ENCODE measurements around the gene UAP1L1. TPM values are rescaled to one million over a fixed set of nuclear protein-coding genes. Genes with fewer than 3 reads are reported as not detected.

The UAP1L1 gene
- total and polyA plus RNA-seq, 2 of the 8 experiments (the other 6 are each of a cell fraction or from before 2014, with no cell fraction given), result 2.0 to 5.4 TPM

Small RNA genes lying within 50 kb of the gene (small RNA-seq; reads per million reads assigned to genes)
- not detected for gene RF00153 (ENCODE audit: insufficient read depth)

Other genes with a start within 250 kb of the UAP1L1 start
Only the 30 nearest of the 36 such genes appear.
- gene TRAF2, start 191.0 kb upstream of the UAP1L1 start, total RNA-seq (2021; fragmentation: NEBNext Ultra II Directional; extraction: Animal tissue kit (Norgen Biotek cat#: 25700)), result 50.2 and 50.5 TPM in 2 replicates
- gene TRAF2, start 191.0 kb upstream of the UAP1L1 start, polyA plus RNA-seq (2011; rRNA removed), result 26.9 and 39.3 TPM in 2 replicates
- 49.0 and 49.5 TPM in 2 replicates for gene FBXW5, start 132.8 kb upstream of the UAP1L1 start, total RNA-seq (2021; fragmentation: NEBNext Ultra II Directional; extraction: Animal tissue kit (Norgen Biotek cat#: 25700))
- 71.0 and 93.6 TPM in 2 replicates for gene FBXW5, start 132.8 kb upstream of the UAP1L1 start, polyA plus RNA-seq (2011; rRNA removed)
- gene C8G, start 132.3 kb upstream of the UAP1L1 start, total RNA-seq (2021; fragmentation: NEBNext Ultra II Directional; extraction: Animal tissue kit (Norgen Biotek cat#: 25700)), result 0.80 TPM in 1 of 2 replicates, not detected in the other
- gene C8G, start 132.3 kb upstream of the UAP1L1 start, polyA plus RNA-seq (2011; rRNA removed), result 0.62 and 1.8 TPM in 2 replicates
- 1.5 and 1.7 TPM in 2 replicates for gene LCN12, start 125.2 kb upstream of the UAP1L1 start, total RNA-seq (2021; fragmentation: NEBNext Ultra II Directional; extraction: Animal tissue kit (Norgen Biotek cat#: 25700))
- 1.1 and 2.1 TPM in 2 replicates for gene LCN12, start 125.2 kb upstream of the UAP1L1 start, polyA plus RNA-seq (2011; rRNA removed)
- 2.2 and 2.3 TPM in 2 replicates for gene PTGDS, start 100.0 kb upstream of the UAP1L1 start, total RNA-seq (2021; fragmentation: NEBNext Ultra II Directional; extraction: Animal tissue kit (Norgen Biotek cat#: 25700))
- 1.7 and 2.5 TPM in 2 replicates for gene PTGDS, start 100.0 kb upstream of the UAP1L1 start, polyA plus RNA-seq (2011; rRNA removed)
- gene LCNL1, start 94.5 kb upstream of the UAP1L1 start, total RNA-seq (2021; fragmentation: NEBNext Ultra II Directional; extraction: Animal tissue kit (Norgen Biotek cat#: 25700)), result 0.15 TPM in 1 of 2 replicates, not detected in the other
- 0.11 and 0.35 TPM in 2 replicates for gene LCNL1, start 94.5 kb upstream of the UAP1L1 start, polyA plus RNA-seq (2011; rRNA removed)
- 40.8 and 43.4 TPM in 2 replicates for gene PAXX, start 85.1 kb upstream of the UAP1L1 start, total RNA-seq (2021; fragmentation: NEBNext Ultra II Directional; extraction: Animal tissue kit (Norgen Biotek cat#: 25700))
- gene PAXX, start 85.1 kb upstream of the UAP1L1 start, polyA plus RNA-seq (2011; rRNA removed), result 45.9 and 56.8 TPM in 2 replicates
- gene CLIC3, start 80.9 kb upstream of the UAP1L1 start, total RNA-seq (2021; fragmentation: NEBNext Ultra II Directional; extraction: Animal tissue kit (Norgen Biotek cat#: 25700)), result not detected in 2 replicates
- gene CLIC3, start 80.9 kb upstream of the UAP1L1 start, polyA plus RNA-seq (2011; rRNA removed), result 0.12 and 0.33 TPM in 2 replicates
- 12.5 and 15.2 TPM in 2 replicates for gene ABCA2, start 49.3 kb upstream of the UAP1L1 start, total RNA-seq (2021; fragmentation: NEBNext Ultra II Directional; extraction: Animal tissue kit (Norgen Biotek cat#: 25700))
- gene ABCA2, start 49.3 kb upstream of the UAP1L1 start, polyA plus RNA-seq (2011; rRNA removed), result 14.3 and 21.9 TPM in 2 replicates
- gene FUT7, start 45.4 kb upstream of the UAP1L1 start, total RNA-seq (2021; fragmentation: NEBNext Ultra II Directional; extraction: Animal tissue kit (Norgen Biotek cat#: 25700)), result not detected in 2 replicates
- gene FUT7, start 45.4 kb upstream of the UAP1L1 start, polyA plus RNA-seq (2011; rRNA removed), result not detected in 2 replicates
- 41.9 and 44.1 TPM in 2 replicates for gene NPDC1, start 31.3 kb upstream of the UAP1L1 start, total RNA-seq (2021; fragmentation: NEBNext Ultra II Directional; extraction: Animal tissue kit (Norgen Biotek cat#: 25700))
- gene NPDC1, start 31.3 kb upstream of the UAP1L1 start, polyA plus RNA-seq (2011; rRNA removed), result 26.2 and 43.6 TPM in 2 replicates
- 3.2 and 3.8 TPM in 2 replicates for gene ENTPD2, start 23.5 kb upstream of the UAP1L1 start, total RNA-seq (2021; fragmentation: NEBNext Ultra II Directional; extraction: Animal tissue kit (Norgen Biotek cat#: 25700))
- gene ENTPD2, start 23.5 kb upstream of the UAP1L1 start, polyA plus RNA-seq (2011; rRNA removed), result 0.65 and 1.9 TPM in 2 replicates
- gene SAPCD2, start 7.0 kb upstream of the UAP1L1 start, total RNA-seq (2021; fragmentation: NEBNext Ultra II Directional; extraction: Animal tissue kit (Norgen Biotek cat#: 25700)), result 30.3 and 32.1 TPM in 2 replicates
- 12.7 and 17.3 TPM in 2 replicates for gene SAPCD2, start 7.0 kb upstream of the UAP1L1 start, polyA plus RNA-seq (2011; rRNA removed)
- 35.1 and 36.3 TPM in 2 replicates for gene MAN1B1, start 9.5 kb downstream of the UAP1L1 start, total RNA-seq (2021; fragmentation: NEBNext Ultra II Directional; extraction: Animal tissue kit (Norgen Biotek cat#: 25700))
- gene MAN1B1, start 9.5 kb downstream of the UAP1L1 start, polyA plus RNA-seq (2011; rRNA removed), result 33.7 and 36.5 TPM in 2 replicates
- gene DPP7, start 37.2 kb downstream of the UAP1L1 start, total RNA-seq (2021; fragmentation: NEBNext Ultra II Directional; extraction: Animal tissue kit (Norgen Biotek cat#: 25700)), result 21.2 and 21.5 TPM in 2 replicates
- gene DPP7, start 37.2 kb downstream of the UAP1L1 start, polyA plus RNA-seq (2011; rRNA removed), result 26.8 and 34.7 TPM in 2 replicates
- 2.1 TPM in 2 replicates for gene GRIN1, start 61.6 kb downstream of the UAP1L1 start, total RNA-seq (2021; fragmentation: NEBNext Ultra II Directional; extraction: Animal tissue kit (Norgen Biotek cat#: 25700))
- 0.48 and 1.3 TPM in 2 replicates for gene GRIN1, start 61.6 kb downstream of the UAP1L1 start, polyA plus RNA-seq (2011; rRNA removed)
- gene LRRC26, start 92.5 kb downstream of the UAP1L1 start, total RNA-seq (2021; fragmentation: NEBNext Ultra II Directional; extraction: Animal tissue kit (Norgen Biotek cat#: 25700)), result 0.34 and 0.36 TPM in 2 replicates
- gene LRRC26, start 92.5 kb downstream of the UAP1L1 start, polyA plus RNA-seq (2011; rRNA removed), result 0.85 and 1.0 TPM in 2 replicates
- gene TMEM210, start 94.5 kb downstream of the UAP1L1 start, total RNA-seq (2021; fragmentation: NEBNext Ultra II Directional; extraction: Animal tissue kit (Norgen Biotek cat#: 25700)), result not detected in 2 replicates
- gene TMEM210, start 94.5 kb downstream of the UAP1L1 start, polyA plus RNA-seq (2011; rRNA removed), result not detected in 2 replicates
- 37.7 and 41.9 TPM in 2 replicates for gene ANAPC2, start 111.0 kb downstream of the UAP1L1 start, total RNA-seq (2021; fragmentation: NEBNext Ultra II Directional; extraction: Animal tissue kit (Norgen Biotek cat#: 25700))
- 30.2 and 44.3 TPM in 2 replicates for gene ANAPC2, start 111.0 kb downstream of the UAP1L1 start, polyA plus RNA-seq (2011; rRNA removed)
- gene SSNA1, start 111.2 kb downstream of the UAP1L1 start, total RNA-seq (2021; fragmentation: NEBNext Ultra II Directional; extraction: Animal tissue kit (Norgen Biotek cat#: 25700)), result 87.3 and 91.3 TPM in 2 replicates
- 157 and 182 TPM in 2 replicates for gene SSNA1, start 111.2 kb downstream of the UAP1L1 start, polyA plus RNA-seq (2011; rRNA removed)
- gene TPRN, start 123.2 kb downstream of the UAP1L1 start, total RNA-seq (2021; fragmentation: NEBNext Ultra II Directional; extraction: Animal tissue kit (Norgen Biotek cat#: 25700)), result 23.2 and 27.2 TPM in 2 replicates
- 9.7 and 14.9 TPM in 2 replicates for gene TPRN, start 123.2 kb downstream of the UAP1L1 start, polyA plus RNA-seq (2011; rRNA removed)
- gene TMEM203, start 128.1 kb downstream of the UAP1L1 start, total RNA-seq (2021; fragmentation: NEBNext Ultra II Directional; extraction: Animal tissue kit (Norgen Biotek cat#: 25700)), result 44.1 and 44.2 TPM in 2 replicates
- 57.1 and 67.1 TPM in 2 replicates for gene TMEM203, start 128.1 kb downstream of the UAP1L1 start, polyA plus RNA-seq (2011; rRNA removed)
- gene NDOR1, start 128.2 kb downstream of the UAP1L1 start, total RNA-seq (2021; fragmentation: NEBNext Ultra II Directional; extraction: Animal tissue kit (Norgen Biotek cat#: 25700)), result 32.3 and 33.2 TPM in 2 replicates
- gene NDOR1, start 128.2 kb downstream of the UAP1L1 start, polyA plus RNA-seq (2011; rRNA removed), result 25.7 and 42.4 TPM in 2 replicates
- 7.7 and 8.9 TPM in 2 replicates for gene RNF208, start 144.7 kb downstream of the UAP1L1 start, total RNA-seq (2021; fragmentation: NEBNext Ultra II Directional; extraction: Animal tissue kit (Norgen Biotek cat#: 25700))
- gene RNF208, start 144.7 kb downstream of the UAP1L1 start, polyA plus RNA-seq (2011; rRNA removed), result 2.7 and 4.8 TPM in 2 replicates
- 1.0 and 1.6 TPM in 2 replicates for gene CYSRT1, start 147.7 kb downstream of the UAP1L1 start, total RNA-seq (2021; fragmentation: NEBNext Ultra II Directional; extraction: Animal tissue kit (Norgen Biotek cat#: 25700))
- gene CYSRT1, start 147.7 kb downstream of the UAP1L1 start, polyA plus RNA-seq (2011; rRNA removed), result 6.5 and 7.6 TPM in 2 replicates
- gene RNF224, start 150.0 kb downstream of the UAP1L1 start, total RNA-seq (2021; fragmentation: NEBNext Ultra II Directional; extraction: Animal tissue kit (Norgen Biotek cat#: 25700)), result 0.17 TPM in 1 of 2 replicates, not detected in the other
- gene RNF224, start 150.0 kb downstream of the UAP1L1 start, polyA plus RNA-seq (2011; rRNA removed), result 0.24 and 0.25 TPM in 2 replicates
- not detected in 2 replicates for gene SLC34A3, start 153.4 kb downstream of the UAP1L1 start, total RNA-seq (2021; fragmentation: NEBNext Ultra II Directional; extraction: Animal tissue kit (Norgen Biotek cat#: 25700))
- 0.06 and 0.08 TPM in 2 replicates for gene SLC34A3, start 153.4 kb downstream of the UAP1L1 start, polyA plus RNA-seq (2011; rRNA removed)
- 307 and 311 TPM in 2 replicates for gene TUBB4B, start 163.8 kb downstream of the UAP1L1 start, total RNA-seq (2021; fragmentation: NEBNext Ultra II Directional; extraction: Animal tissue kit (Norgen Biotek cat#: 25700))
- 280 and 342 TPM in 2 replicates for gene TUBB4B, start 163.8 kb downstream of the UAP1L1 start, polyA plus RNA-seq (2011; rRNA removed)
- not detected in 2 replicates for gene STPG3, start 173.8 kb downstream of the UAP1L1 start, total RNA-seq (2021; fragmentation: NEBNext Ultra II Directional; extraction: Animal tissue kit (Norgen Biotek cat#: 25700))
- gene STPG3, start 173.8 kb downstream of the UAP1L1 start, polyA plus RNA-seq (2011; rRNA removed), result 0.14 TPM in 1 of 2 replicates, not detected in the other
- gene NELFB, start 177.8 kb downstream of the UAP1L1 start, total RNA-seq (2021; fragmentation: NEBNext Ultra II Directional; extraction: Animal tissue kit (Norgen Biotek cat#: 25700)), result 70.8 and 78.0 TPM in 2 replicates
- 57.6 and 86.5 TPM in 2 replicates for gene NELFB, start 177.8 kb downstream of the UAP1L1 start, polyA plus RNA-seq (2011; rRNA removed)